ENCODE results near the gene STAT2.
"Not testable (repeated sequence)": the region's sequence is repeated elsewhere in the genome, so short reads cannot be mapped to it uniquely, and the experiment has no call there.

The STAT2 gene

DNA sequence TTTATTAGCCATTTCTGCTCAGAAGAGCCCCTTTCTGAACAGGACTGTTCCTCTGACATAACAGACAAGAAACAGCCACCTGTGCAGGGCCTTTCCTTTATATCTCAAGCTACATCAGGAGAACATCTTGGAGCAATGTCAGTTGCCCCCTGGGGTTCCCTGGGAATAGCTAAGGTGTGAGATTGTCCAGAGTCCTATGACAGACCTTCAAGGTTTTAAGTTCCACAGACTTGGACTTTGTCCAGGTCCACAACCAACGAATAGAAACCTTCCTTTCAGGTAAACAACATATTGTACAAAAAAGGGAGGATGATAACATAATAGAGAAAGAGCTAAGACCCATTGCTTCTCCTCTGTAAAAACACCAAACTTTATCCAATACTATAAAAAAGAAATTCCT is 18.3 kb downstream of the STAT2 start:
- Mint-ChIP-seq H3K27me3 (ENCODE audit: low read depth) (no peaks in the 10 kb centered on the region), H3K9me3 (no peaks in the 10 kb centered on the region), H3K36me3 (ENCODE audit: low read depth) (peaks cover 40% of the 10 kb centered on the region), H3K4me1 (ENCODE audit: low read depth) (peaks cover 31% of the 10 kb centered on the region), H3K27ac (no peak overlapping the region), H3K4me3 (no peak overlapping the region)

GRCh38 chr12:56339158-56339422 is 20.8 kb downstream of the STAT2 start:
- Mint-ChIP-seq H3K36me3 (ENCODE audit: low read depth) (peaks cover 28% of the 10 kb centered on the region), H3K4me1 (ENCODE audit: low read depth) (peaks cover 39% of the 10 kb centered on the region)

DNA sequence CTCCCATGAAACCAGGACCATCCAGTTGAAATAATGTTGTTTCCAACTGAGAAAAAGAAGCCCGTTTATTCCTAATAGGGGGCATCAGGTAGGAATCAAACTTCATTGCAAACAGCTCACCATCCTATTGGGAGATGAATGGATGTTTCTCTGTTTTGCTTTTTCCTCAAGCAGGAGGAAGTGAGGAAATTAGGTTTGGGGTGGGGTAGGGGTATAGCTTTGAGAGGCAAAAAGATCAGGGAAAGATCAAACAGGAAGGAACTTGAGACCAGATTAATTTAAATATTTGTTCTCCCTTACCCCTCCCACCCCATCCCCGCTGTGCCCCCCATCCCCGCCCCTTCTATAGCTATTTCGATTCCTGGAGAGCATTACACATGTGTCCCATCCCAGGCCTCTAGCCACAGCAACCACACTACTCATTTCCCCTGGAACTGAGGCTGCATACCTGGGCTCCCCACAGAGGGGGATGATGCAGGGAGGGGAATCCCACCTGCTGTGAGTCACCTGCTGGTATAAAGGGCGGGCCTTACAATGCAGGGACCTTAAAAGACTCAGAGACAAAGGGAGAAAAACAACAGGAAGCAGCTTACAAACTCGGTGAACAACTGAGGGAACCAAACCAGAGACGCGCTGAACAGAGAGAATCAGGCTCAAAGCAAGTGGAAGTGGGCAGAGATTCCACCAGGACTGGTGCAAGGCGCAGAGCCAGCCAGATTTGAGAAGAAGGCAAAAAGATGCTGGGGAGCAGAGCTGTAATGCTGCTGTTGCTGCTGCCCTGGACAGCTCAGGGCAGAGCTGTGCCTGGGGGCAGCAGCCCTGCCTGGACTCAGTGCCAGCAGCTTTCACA is 21.4 kb downstream of the STAT2 start, which contains the start of gene IL23A:
TSS of gene IL23A (plus strand) at position 577 of the 850 bp plus-strand sequence. CDS start at position 738, 161 bp downstream.
- no peaks in the 10 kb centered on the region for H3K27me3 Mint-ChIP-seq (ENCODE audit: low read depth)
- H3K27ac Mint-ChIP-seq = peak within 1 kb of the TSS; percentile 98
- peaks cover 22% of the 10 kb centered on the region for H3K36me3 Mint-ChIP-seq (ENCODE audit: low read depth)
- peaks cover 40% of the 10 kb centered on the region for H3K4me1 Mint-ChIP-seq (ENCODE audit: low read depth)
- H3K9me3 Mint-ChIP-seq = no peaks in the 10 kb centered on the region
- H3K4me3 Mint-ChIP-seq = peak within 1 kb of the TSS; percentile 96

More at GRCh38 chr12:56339158-56339422, 20.8 kb downstream of the STAT2 start:
- no peaks in the 10 kb centered on the region for H3K27me3 Mint-ChIP-seq (ENCODE audit: low read depth)
- H3K9me3 Mint-ChIP-seq = no peaks in the 10 kb centered on the region
- H3K4me3 Mint-ChIP-seq = peak overlapping the region; percentile 96
- peak overlapping the region; percentile 98 for H3K27ac Mint-ChIP-seq

- peaks cover 16% of the 10 kb centered on the region for H3K36me3 Mint-ChIP-seq (ENCODE audit: low read depth)
- peaks cover 44% of the 10 kb centered on the region for H3K4me1 Mint-ChIP-seq (ENCODE audit: low read depth)
- peak overlapping the region; percentile 98 for H3K27ac Mint-ChIP-seq
Observed at GRCh38 chr12:56337753-56338251, 22.1 kb downstream of the STAT2 start.

GRCh38 chr12:56336361-56337167 is 23.3 kb downstream of the STAT2 start:
- Mint-ChIP-seq H3K9me3 (no peaks in the 10 kb centered on the region), H3K4me1 (ENCODE audit: low read depth) (peaks cover 48% of the 10 kb centered on the region), H3K36me3 (ENCODE audit: low read depth) (peaks cover 12% of the 10 kb centered on the region), H3K4me3 (peak overlapping the region; percentile 28), H3K27ac (peak overlapping the region; percentile 57), H3K27me3 (ENCODE audit: low read depth) (no peaks in the 10 kb centered on the region)

More at GRCh38 chr12:56337753-56338251, 22.1 kb downstream of the STAT2 start:
- no peaks in the 10 kb centered on the region for H3K9me3 Mint-ChIP-seq
- H3K27me3 Mint-ChIP-seq (ENCODE audit: low read depth) = no peaks in the 10 kb centered on the region
- H3K4me3 Mint-ChIP-seq = peak overlapping the region; percentile 36

GRCh38 chr12:56335527-56335926 is 24.4 kb downstream of the STAT2 start:
- H3K36me3 Mint-ChIP-seq (ENCODE audit: low read depth) = peaks cover 13% of the 10 kb centered on the region
- H3K4me3 Mint-ChIP-seq; H3K27me3 Mint-ChIP-seq (ENCODE audit: low read depth); H3K9me3 Mint-ChIP-seq; H3K27ac Mint-ChIP-seq: not testable (repeated sequence)
- peaks cover 50% of the 10 kb centered on the region for H3K4me1 Mint-ChIP-seq (ENCODE audit: low read depth)

DNA sequence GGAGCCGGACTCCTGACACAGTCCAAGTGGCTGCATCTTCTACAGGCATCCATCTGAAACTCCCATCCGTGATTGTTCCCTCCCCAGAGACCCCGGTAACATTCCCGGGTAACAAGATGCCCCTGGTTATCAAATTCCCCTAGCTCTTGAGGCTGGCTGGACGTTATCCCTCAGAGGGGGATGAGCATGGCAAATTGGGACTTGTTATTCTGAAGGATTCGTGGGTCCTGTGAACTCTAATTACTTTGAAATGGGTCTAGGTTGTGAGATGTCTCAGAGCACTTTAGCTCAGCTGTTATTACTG is 25.5 kb downstream of the STAT2 start:
- no peaks in the 10 kb centered on the region for H3K27me3 Mint-ChIP-seq (ENCODE audit: low read depth)
- H3K27ac Mint-ChIP-seq = peak overlapping the region; percentile 99
- H3K9me3 Mint-ChIP-seq = no peaks in the 10 kb centered on the region
- H3K36me3 Mint-ChIP-seq (ENCODE audit: low read depth) = peaks cover 11% of the 10 kb centered on the region
- H3K4me3 Mint-ChIP-seq = peak overlapping the region; percentile 87
- peaks cover 45% of the 10 kb centered on the region for H3K4me1 Mint-ChIP-seq (ENCODE audit: low read depth)

GRCh38 chr12:56333679-56334489 is 26.0 kb downstream of the STAT2 start, which contains the start of gene PAN2:
TSS of gene PAN2 (minus strand) at chr12:56334000. CDS start at chr12:56333094, 906 bp downstream.
- H3K9me3 Mint-ChIP-seq = no peaks in the 10 kb centered on the region
- H3K27me3 Mint-ChIP-seq (ENCODE audit: low read depth) = no peaks in the 10 kb centered on the region
- H3K4me3 Mint-ChIP-seq = peak within 1 kb of the TSS; percentile 87
- peak within 1 kb of the TSS; percentile 99 for H3K27ac Mint-ChIP-seq
- H3K36me3 Mint-ChIP-seq (ENCODE audit: low read depth) = peaks cover 6% of the 10 kb centered on the region
- H3K4me1 Mint-ChIP-seq (ENCODE audit: low read depth) = peaks cover 39% of the 10 kb centered on the region

DNA sequence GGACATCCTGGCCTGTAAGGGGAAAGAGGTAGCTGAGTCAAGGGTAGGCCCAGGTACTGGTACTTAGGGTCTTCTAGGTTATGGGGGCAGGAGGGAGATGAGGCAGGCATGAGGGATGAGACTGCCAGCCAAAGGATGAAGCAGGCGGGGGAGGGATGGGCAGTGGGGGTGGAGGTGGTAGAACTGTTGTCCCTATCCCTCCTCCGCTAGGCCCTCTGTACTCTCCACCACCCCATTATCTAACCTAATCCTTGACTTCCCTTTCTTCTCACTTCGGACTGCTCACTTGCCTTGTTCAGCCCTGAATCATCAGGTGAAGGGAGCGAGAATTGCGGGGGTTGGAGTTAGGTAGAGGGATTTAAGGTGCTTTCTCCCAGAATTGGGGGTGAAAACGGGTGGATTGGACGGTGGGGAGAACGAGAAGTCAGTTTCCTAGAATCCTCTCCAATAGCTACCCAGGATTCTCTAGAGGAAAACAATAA is 26.7 kb downstream of the STAT2 start:
- Mint-ChIP-seq H3K4me3 (peak overlapping the region; percentile 87), H3K27me3 (ENCODE audit: low read depth) (no peaks in the 10 kb centered on the region), H3K9me3 (no peaks in the 10 kb centered on the region), H3K27ac (peak overlapping the region; percentile 99), H3K36me3 (ENCODE audit: low read depth) (peaks cover 4% of the 10 kb centered on the region), H3K4me1 (ENCODE audit: low read depth) (peaks cover 33% of the 10 kb centered on the region)

- Mint-ChIP-seq H3K9me3 (no peaks in the 10 kb centered on the region), H3K4me1 (ENCODE audit: low read depth) (peaks cover 29% of the 10 kb centered on the region), H3K36me3 (ENCODE audit: low read depth) (peaks cover 7% of the 10 kb centered on the region), H3K27me3 (ENCODE audit: low read depth) (no peaks in the 10 kb centered on the region), H3K27ac (peak overlapping the region; percentile 99), H3K4me3 (peak overlapping the region; percentile 87)
Observed at GRCh38 chr12:56332512-56333196, 27.3 kb downstream of the STAT2 start.

GRCh38 chr12:56330936-56331490 is 28.9 kb downstream of the STAT2 start:
- Mint-ChIP-seq H3K9me3 (no peaks in the 10 kb centered on the region), H3K27me3 (ENCODE audit: low read depth) (no peaks in the 10 kb centered on the region), H3K4me1 (ENCODE audit: low read depth) (peaks cover 21% of the 10 kb centered on the region), H3K4me3 (no peak overlapping the region), H3K36me3 (ENCODE audit: low read depth) (peaks cover 16% of the 10 kb centered on the region), H3K27ac (peak overlapping the region; percentile 58)

DNA sequence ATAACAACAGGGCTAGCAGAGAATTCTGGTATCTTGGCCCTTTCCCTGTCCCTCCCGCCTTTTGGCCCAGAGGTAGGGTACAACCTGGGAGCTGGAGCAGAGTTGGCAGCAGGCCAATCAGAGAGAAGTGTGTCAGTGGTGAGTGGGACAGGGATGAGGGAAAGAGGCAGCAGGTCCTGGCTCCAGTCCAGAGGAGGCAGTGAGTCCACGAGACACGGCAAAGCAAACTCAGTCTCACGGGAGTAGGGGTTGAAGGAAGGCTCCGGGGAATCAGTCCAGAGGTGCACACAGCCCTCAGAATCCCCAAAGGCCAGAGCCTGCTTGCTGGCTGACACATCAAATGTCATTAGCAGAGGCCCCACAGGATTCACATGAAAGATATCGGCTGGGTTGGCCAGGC is 33.4 kb downstream of the STAT2 start:
- Mint-ChIP-seq H3K4me3 (no peak overlapping the region), H3K4me1 (ENCODE audit: low read depth) (peaks cover 4% of the 10 kb centered on the region), H3K36me3 (ENCODE audit: low read depth) (peaks cover 32% of the 10 kb centered on the region), H3K27me3 (ENCODE audit: low read depth) (no peaks in the 10 kb centered on the region), H3K27ac (no peak overlapping the region), H3K9me3 (no peaks in the 10 kb centered on the region)

GRCh38 chr12:56326126-56326525 is 33.8 kb downstream of the STAT2 start:
- Mint-ChIP-seq H3K4me3 (no peak overlapping the region), H3K9me3 (no peaks in the 10 kb centered on the region), H3K4me1 (ENCODE audit: low read depth) (peaks cover under 1% of the 10 kb centered on the region), H3K36me3 (ENCODE audit: low read depth) (peaks cover 29% of the 10 kb centered on the region), H3K27ac (no peak overlapping the region), H3K27me3 (ENCODE audit: low read depth) (no peaks in the 10 kb centered on the region)
